SK-N-SH (cell line): ENCODE data around the gene PELI2. TPM values are rescaled to one million over a fixed set of nuclear protein-coding genes. Genes with fewer than 3 reads are reported as not detected.

Source experiments
- CTCF ChIA-PET: fragments of 300-600, 350-600 bp; formaldehyde crosslinking; extraction: SDS; loops from one replicate; lab custom pipeline; 2021; lab: Yijun Ruan, JAX
- POLR2A ChIA-PET: fragments of 350-600 bp; sonication (Branson Sonifier 250); formaldehyde crosslinking; extraction: SDS; loops from one replicate; lab custom pipeline; 2020; ENCODE audit warnings: antibody characterized with exemption, inconsistent platforms; lab: Yijun Ruan, JAX
- DNase-seq: peaks from one replicate; pipeline ENCODE4 v3.0.0; 2012
- H2AFZ ChIP-seq: fragments of 200-600 bp; sonication (generic); 2 replicates; pipeline ENCODE4 v1.8.1; 2016; ENCODE audit warnings: antibody characterized with exemption, mild to moderate bottlenecking, low read depth
- H3F3A ChIP-seq: fragments of 200-600 bp; sonication (generic); replicated peaks from 2 replicates; pipeline ENCODE3; 2016; ENCODE audit warnings: antibody characterized with exemption, mild to moderate bottlenecking; ENCODE audit not compliant: insufficient read depth
- H3K27ac ChIP-seq, 2 experiments: fragments of 200-500 bp in 1 of 2; fragments of 200-600 bp in 1 of 2; sonication (Bioruptor generic) in 1 of 2; sonication (generic), shearing (Covaris generic) in 1 of 2; 2 replicates each; pipeline versions ENCODE4 v1.5.1 to v1.6.1; 2014 to 2016; ENCODE audit warnings: low read depth in 2 of 2, inconsistent platforms in 1 of 2, low read length in 1 of 2, mild to moderate bottlenecking in 1 of 2, mixed read lengths in 1 of 2
- H3K27me3 ChIP-seq: fragments of 200-600 bp; sonication (generic), shearing (Covaris generic); 2 replicates; pipeline ENCODE4 v1.6.1; 2016; ENCODE audit warnings: mixed run types; ENCODE audit not compliant: insufficient read depth
- H3K36me3 ChIP-seq, 2 experiments: fragments of 200-500 bp in 1 of 2; fragments of 200-600 bp in 1 of 2; sonication (Bioruptor generic) in 1 of 2; sonication (generic) in 1 of 2; replicated peaks in 1 of 2; 2 replicates each; pipeline versions ENCODE3 to v1.5.1; 2014 to 2016; ENCODE audit warnings: low read length in 1 of 2, mild to moderate bottlenecking in 1 of 2; ENCODE audit not compliant: insufficient read depth in 2 of 2, control insufficient read depth in 1 of 2
- H3K4me1 ChIP-seq, 2 experiments: fragments of 200-500 bp in 1 of 2; fragments of 200-600 bp in 1 of 2; sonication (Bioruptor generic) in 1 of 2; sonication (generic), shearing (Covaris generic) in 1 of 2; 2 replicates each; pipeline versions ENCODE4 v1.5.1 to v1.6.1; 2014 to 2016; ENCODE audit warnings: low read depth in 1 of 2, low read length in 1 of 2, mixed run types in 1 of 2; ENCODE audit not compliant: insufficient read depth in 2 of 2, control insufficient read depth in 1 of 2
- H3K4me2 ChIP-seq: fragments of 200-600 bp; sonication (generic), shearing (Covaris generic); 2 replicates; pipeline ENCODE4 v1.6.1; 2017; ENCODE audit warnings: mixed run types
- H3K4me3 ChIP-seq, 2 experiments: fragments of 200-500 bp in 1 of 2; fragments of 200-600 bp in 1 of 2; sonication (Bioruptor generic) in 1 of 2; sonication (generic), shearing (Covaris generic) in 1 of 2; 2 replicates each; pipeline versions ENCODE4 v1.5.1 to v1.8.1; 2014 to 2016; ENCODE audit warnings: low read depth in 2 of 2, inconsistent platforms in 1 of 2, low read length in 1 of 2, mild to moderate bottlenecking in 1 of 2, mixed read lengths in 1 of 2, moderate library complexity in 1 of 2
- H3K79me2 ChIP-seq: fragments of 200-600 bp; sonication (generic); 2 replicates; pipeline ENCODE4 v1.8.1; 2017; ENCODE audit warnings: mild to moderate bottlenecking; ENCODE audit not compliant: insufficient read depth
- H3K9ac ChIP-seq: fragments of 200-600 bp; sonication (generic); 2 replicates; pipeline ENCODE4 v1.6.1; 2017; ENCODE audit warnings: mixed run types
- H3K9me2 ChIP-seq: fragments of 200-600 bp; sonication (generic); 2 replicates; pipeline ENCODE4 v1.6.1; 2017; ENCODE audit warnings: mixed run types
- H3K9me3 ChIP-seq: fragments of 200-600 bp; sonication (generic); 2 replicates; pipeline ENCODE4 v1.6.1; 2017; ENCODE audit warnings: mixed run types, mild to moderate bottlenecking, moderate library complexity
- H4K20me1 ChIP-seq: fragments of 200-600 bp; sonication (generic); 2 replicates; pipeline ENCODE4 v1.6.1; 2017; ENCODE audit warnings: mild to moderate bottlenecking, mixed run types; ENCODE audit not compliant: insufficient read depth
- CHD2 ChIP-seq: fragments of 150-350 bp; IDR thresholded peaks from 2 replicates; pipeline ENCODE4 v1.6.1; 2018; ENCODE audit warnings: low read length; ENCODE audit not compliant: partially characterized antibody
- CTCF ChIP-seq: fragments of 200-600 bp; sonication (generic); IDR thresholded peaks from 2 replicates; pipeline ENCODE4 v1.6.1; 2017; ENCODE audit warnings: antibody characterized with exemption, mild to moderate bottlenecking, moderate library complexity
- FOXJ3 ChIP-seq: sonication (generic); formaldehyde crosslinking; IDR thresholded peaks from 2 replicates; pipeline ENCODE4 v1.5.1; 2020; ENCODE audit warnings: mild to moderate bottlenecking, missing genetic modification reagents
- FOXM1 ChIP-seq: IDR thresholded peaks from 2 replicates; pipeline ENCODE4 v1.4.0; 2012; ENCODE audit warnings: low read depth, mild to moderate bottlenecking
- JUND ChIP-seq: IDR thresholded peaks from 2 replicates; pipeline ENCODE4 v1.4.0; 2012
- MAX ChIP-seq: IDR thresholded peaks from 2 replicates; pipeline ENCODE4 v1.4.0; 2012; ENCODE audit warnings: low read depth
- MEF2A ChIP-seq: IDR thresholded peaks from 2 replicates; pipeline ENCODE4 v1.4.0; 2012; ENCODE audit warnings: low read depth, borderline replicate concordance
- MXI1 ChIP-seq: IDR thresholded peaks from 2 replicates; pipeline ENCODE4 v1.6.1; 2012; ENCODE audit warnings: mild to moderate bottlenecking, low read depth, low read length, improper control_type of control experiment
- POLR2AphosphoS5 ChIP-seq: IDR thresholded peaks from 2 replicates; pipeline ENCODE4 v1.6.1; 2012; ENCODE audit warnings: low read depth, low read length
- RAD21 ChIP-seq: IDR thresholded peaks from 2 replicates; pipeline ENCODE4 v1.6.1; 2012; ENCODE audit warnings: mild to moderate bottlenecking, low read length
- RFX5 ChIP-seq: IDR thresholded peaks from 2 replicates; pipeline ENCODE4 v1.6.1; 2012; ENCODE audit warnings: mild to moderate bottlenecking, improper control_type of control experiment, low read length
- RXRA ChIP-seq: IDR thresholded peaks from 2 replicates; pipeline ENCODE4 v1.4.0; 2012; ENCODE audit warnings: low read depth, mild to moderate bottlenecking, borderline replicate concordance
- TAF1 ChIP-seq: IDR thresholded peaks from 2 replicates; pipeline ENCODE4 v1.6.1; 2012; ENCODE audit warnings: low read depth, mild to moderate bottlenecking, low read length, moderate library complexity, borderline replicate concordance
- TCF12 ChIP-seq: IDR thresholded peaks from 2 replicates; pipeline ENCODE4 v1.4.0; 2012
- USF2 ChIP-seq: fragments of 150-350 bp; IDR thresholded peaks from 2 replicates; pipeline ENCODE4 v1.6.1; 2017; ENCODE audit warnings: antibody characterized with exemption, low read length, low read depth, borderline replicate concordance
- YY1 ChIP-seq: IDR thresholded peaks from 2 replicates; pipeline ENCODE4 v1.4.0; 2012; ENCODE audit warnings: low read depth, mild to moderate bottlenecking
- WGBS: methylation state at CpG from one replicate; pipeline ENCODE4 v1.1.6; 2017; ENCODE audit warnings: low lambda C conversion rate; 5-methylcytosine and 5-hydroxymethylcytosine counted together
- polyA plus RNA-seq, 3 experiments: library from polyadenylated mRNA; depleted of rRNA; stranded (reverse); fragments of >200 nt; gene quantifications; 2 replicates each; pipeline ENCODE4 v1.2.3, GENCODE V29; 2012

Gene PELI2
- polyA plus RNA-seq, 1 of the 3 experiments (the other 2 are of a cell fraction) = not detected

GRCh38 chr14:56124327-56124726, 6.1 kb downstream of the PELI2 start (continued):
- no peak for TF ChIP-seq MEF2A
- no peak for TF ChIP-seq YY1
- TF ChIP-seq FOXJ3 = no peak
- no peak for TF ChIP-seq TAF1
- no peak for TF ChIP-seq CTCF
- no peak for TF ChIP-seq USF2
- TF ChIP-seq RFX5 = no peak

- ChIA-PET POLR2A (no interaction called here), CTCF (interaction anchor here (1.1 kb wide), 1 partner anchor 17 kb away, joined by 3 read pairs; no protein-coding TSS in a partner anchor)
- H3K79me2 ChIP-seq = no peaks in the 10 kb centered on the region
Measured at GRCh38 chr14:56125772-56126636, 7.8 kb downstream of the PELI2 start.

GRCh38 chr14:56126637-56126913, 8.4 kb downstream of the PELI2 start:
- Histone ChIP-seq H3K27me3 (peaks cover 51% of the 10 kb centered on the region), H3K79me2 (no peaks in the 10 kb centered on the region), H3K9me2 (no peaks in the 10 kb centered on the region), H3K9ac (no peak overlapping the region), H3F3A (no peaks in the 10 kb centered on the region), H2AFZ (no peak overlapping the region), H3K36me3 (no peaks in the 10 kb centered on the region), H3K9me3 (no peaks in the 10 kb centered on the region), H3K27ac (no peak overlapping the region), H3K4me1 (no peaks in the 10 kb centered on the region), H4K20me1 (no peaks in the 10 kb centered on the region), H3K4me2 (no peak overlapping the region), H3K4me3 (no peak overlapping the region)
- POLR2A ChIA-PET = no interaction called here
- TF ChIP-seq MAX (no peak), MXI1 (no peak), FOXJ3 (no peak), POLR2AphosphoS5 (no peak), JUND (no peak), CTCF (no peak), FOXM1 (no peak), RAD21 (no peak), CHD2 (no peak)
- DNase-seq = no peak
- CTCF ChIA-PET = interaction anchor here (1.1 kb wide), 1 partner anchor 18 kb away, joined by 3 read pairs; no protein-coding TSS in a partner anchor
- 20% methylated on average over 2 of the region's 2 CpGs for WGBS

More at GRCh38 chr14:56125772-56126636, 7.8 kb downstream of the PELI2 start:
- Histone ChIP-seq H3K9me2 (no peaks in the 10 kb centered on the region), H3K9me3 (no peaks in the 10 kb centered on the region), H2AFZ (no peak overlapping the region), H3K27me3 (peaks cover 49% of the 10 kb centered on the region), H3K4me3 (no peak overlapping the region), H3K27ac (no peak overlapping the region), H3K9ac (no peak overlapping the region), H3K4me2 (no peak overlapping the region), H4K20me1 (no peaks in the 10 kb centered on the region), H3F3A (no peaks in the 10 kb centered on the region), H3K4me1 (no peaks in the 10 kb centered on the region), H3K36me3 (no peaks in the 10 kb centered on the region)
- TF ChIP-seq TCF12 (no peak), RXRA (no peak)
- WGBS = 16% methylated on average over 12 of the region's 12 CpGs
- no peak for DNase-seq
